ENCODE results near the gene LRRC23. TPM values are rescaled to one million over a fixed set of nuclear protein-coding genes. Genes with fewer than 3 reads are reported as not detected.

The LRRC23 gene
- polyA plus RNA-seq, 1 of the 3 experiments (the other 2 are of a cell fraction) = 11.9 TPM

GRCh38 chr12:6899837-6900519, 4.6 kb upstream of the LRRC23 start:
- Histone ChIP-seq H3K4me2 (no peak overlapping the region), H3F3A (replicated peaks; ENCODE audit: insufficient read depth) (no peaks in the 10 kb centered on the region), H2AFZ (ENCODE audit: low read depth) (no peak overlapping the region), H3K9ac (no peak overlapping the region), H3K4me3 (ENCODE audit: low read depth in 2 of 2, low read length in 1 of 2) (no peak overlapping the region), H4K20me1 (ENCODE audit: insufficient read depth) (no peaks in the 10 kb centered on the region), H3K4me1 (ENCODE audit: control insufficient read depth in 1 of 2, insufficient read depth in 2 of 2, low read depth in 1 of 2, low read length in 1 of 2) (peaks cover 4 to 9% of the 10 kb centered on the region in 2 experiments; a peak in 2 of 4 replicates), H3K79me2 (ENCODE audit: insufficient read depth) (no peaks in the 10 kb centered on the region), H3K9me2 (no peaks in the 10 kb centered on the region), H3K9me3 (no peaks in the 10 kb centered on the region), H3K27me3 (ENCODE audit: insufficient read depth) (no peaks in the 10 kb centered on the region), H3K27ac (ENCODE audit: low read depth in 2 of 2, low read length in 1 of 2) (no peak overlapping the region), H3K36me3 (replicated peaks in 1 of 2; ENCODE audit: control insufficient read depth in 1 of 2, insufficient read depth in 2 of 2, low read length in 1 of 2) (no peaks in the 10 kb centered on the region)
- CTCF ChIA-PET = interaction anchor here (0.9 to 2.1 kb wide), 6 partner anchors 9 to 144 kb away, joined by 3 to 9 read pairs (median 4); partner anchors contain the start of gene SPSB2
- WGBS (ENCODE audit: low lambda C conversion rate) = 81% methylated on average over 10 of the region's 10 CpGs
- no peak for DNase-seq
- TF ChIP-seq NFIC (IDR thresholded peaks at IDR 0.05; ENCODE audit: borderline replicate concordance) (no peak), FOXJ3 (CRISPR knock-in tag; IDR thresholded peaks at IDR 0.05) (no peak), YY1 (IDR thresholded peaks at IDR 0.05; ENCODE audit: low read depth) (no peak), CTCF (IDR thresholded peaks at IDR 0.05) (no peak), GABPA (IDR thresholded peaks at IDR 0.05; ENCODE audit: low read depth) (no peak), CHD2 (IDR thresholded peaks at IDR 0.05; ENCODE audit: low read length, partially characterized antibody) (no peak), MEF2A (IDR thresholded peaks at IDR 0.05; ENCODE audit: borderline replicate concordance, low read depth) (no peak), ZBTB33 (IDR thresholded peaks at IDR 0.05; ENCODE audit: borderline replicate concordance, low read depth) (no peak)
- POLR2A ChIA-PET = interaction anchor here (0.9 kb wide), 1 partner anchor 9 kb away, joined by 3 read pairs; no protein-coding TSS in a partner anchor

- Histone ChIP-seq H2AFZ (ENCODE audit: low read depth) (no peak overlapping the region), H3K9me3 (no peaks in the 10 kb centered on the region), H3K4me3 (ENCODE audit: low read depth in 2 of 2, low read length in 1 of 2) (no peak overlapping the region), H3K4me1 (ENCODE audit: control insufficient read depth in 1 of 2, insufficient read depth in 2 of 2, low read depth in 1 of 2, low read length in 1 of 2) (peaks cover 9 to 10% of the 10 kb centered on the region in 2 experiments; a peak in 2 of 4 replicates), H3F3A (replicated peaks; ENCODE audit: insufficient read depth) (no peaks in the 10 kb centered on the region), H3K36me3 (replicated peaks in 1 of 2; ENCODE audit: control insufficient read depth in 1 of 2, insufficient read depth in 2 of 2, low read length in 1 of 2) (peaks cover 0 to 5% of the 10 kb centered on the region in 2 experiments), H3K27ac (ENCODE audit: low read depth in 2 of 2, low read length in 1 of 2) (no peak overlapping the region), H3K9ac (no peak overlapping the region), H4K20me1 (ENCODE audit: insufficient read depth) (no peaks in the 10 kb centered on the region), H3K27me3 (ENCODE audit: insufficient read depth) (no peaks in the 10 kb centered on the region), H3K79me2 (ENCODE audit: insufficient read depth) (no peaks in the 10 kb centered on the region), H3K9me2 (no peaks in the 10 kb centered on the region), H3K4me2 (no peak overlapping the region)
- WGBS (ENCODE audit: low lambda C conversion rate) = 77% methylated on average over 4 of the region's 4 CpGs
- TF ChIP-seq PBX3 (IDR thresholded peaks at IDR 0.05) (no peak), CTCF (IDR thresholded peaks at IDR 0.05) (no peak), RCOR1 (IDR thresholded peaks at IDR 0.05; ENCODE audit: low read length) (no peak), MAX (IDR thresholded peaks at IDR 0.05; ENCODE audit: low read depth) (no peak), ZBTB33 (IDR thresholded peaks at IDR 0.05; ENCODE audit: borderline replicate concordance, low read depth) (no peak), SIN3A (IDR thresholded peaks at IDR 0.05; ENCODE audit: borderline replicate concordance, low read depth, low read length) (no peak)
- CTCF ChIA-PET = interaction anchor here (0.7 to 2.7 kb wide), 4 partner anchors 11 to 43 kb away, joined by 3 to 17 read pairs (median 4); partner anchors contain the start of gene SPSB2
- DNase-seq = no peak
- POLR2A ChIA-PET = interaction anchor here (0.9 to 1.4 kb wide), 3 partner anchors 11 to 30 kb away, joined by 3 read pairs; partner anchors contain the start of genes ENO2 and SPSB2
These were observed 2.2 kb upstream of the LRRC23 start for GRCh38 chr12:6902448-6902847.
